GM21515 (cell line): Measurements from ENCODE around the gene SMURF2.
"Not testable (repeated sequence)": the region's sequence is repeated elsewhere in the genome, so short reads cannot be mapped to it uniquely, and the experiment has no call there.

ENCODE experiments used
- ATAC-seq: cut with Tn5 transposase; IDR thresholded peaks from one replicate; pipeline ENCODE4 v1.9.1; 2021; ENCODE audit not compliant: unreplicated experiment

SMURF2 gene

GRCh38 chr17:64661976-64662773 lies at the start of gene SMURF2:
TSS of gene SMURF2 (minus strand) at chr17:64662307. CDS start at chr17:64661880, 427 bp downstream.
- peak; percentile 83 for ATAC-seq

- no peak for ATAC-seq
Measured at GRCh38 chr17:64709481-64709880, 47.4 kb upstream of the SMURF2 start.

GRCh38 chr17:64707050-64707591 lies 45.0 kb upstream of the SMURF2 start:
- ATAC-seq, result no peak

- ATAC-seq, result no peak
Measured at GRCh38 chr17:64706224-64707049, 44.3 kb upstream of the SMURF2 start.

GRCh38 chr17:64702815-64703214 lies 40.7 kb upstream of the SMURF2 start:
- no peak for ATAC-seq

- ATAC-seq, result no peak
Measured at GRCh38 chr17:64698725-64699124, 36.6 kb upstream of the SMURF2 start.

GRCh38 chr17:64694207-64694606 lies 32.1 kb upstream of the SMURF2 start:
- ATAC-seq, result no peak

- no peak for ATAC-seq
Measured at GRCh38 chr17:64692187-64692586, 30.1 kb upstream of the SMURF2 start.

- no peak for ATAC-seq
Measured at GRCh38 chr17:64689106-64689505, 27.0 kb upstream of the SMURF2 start.

GRCh38 chr17:64688481-64688880 lies 26.4 kb upstream of the SMURF2 start:
- no peak for ATAC-seq

GRCh38 chr17:64687961-64688360 lies 25.9 kb upstream of the SMURF2 start:
- ATAC-seq, result no peak

GRCh38 chr17:64687376-64687775 lies 25.3 kb upstream of the SMURF2 start:
- no peak for ATAC-seq

GRCh38 chr17:64686705-64687104 lies 24.6 kb upstream of the SMURF2 start:
- no peak for ATAC-seq

- no peak for ATAC-seq
Measured at GRCh38 chr17:64685705-64686104, 23.6 kb upstream of the SMURF2 start.

GRCh38 chr17:64683796-64684195 lies 21.7 kb upstream of the SMURF2 start:
- no peak for ATAC-seq

- ATAC-seq, result no peak
Measured at GRCh38 chr17:64682261-64683181, 20.4 kb upstream of the SMURF2 start.

- ATAC-seq, result no peak
Measured at GRCh38 chr17:64679710-64680216, 17.7 kb upstream of the SMURF2 start.

- ATAC-seq, result no peak
Measured at GRCh38 chr17:64676763-64677162, 14.7 kb upstream of the SMURF2 start.

GRCh38 chr17:64670843-64671590 lies 8.9 kb upstream of the SMURF2 start:
- not testable (repeated sequence) for ATAC-seq
